Right lobe of liver (tissue), 6 donors: ENCODE results near the gene FBXO10. TPM values are rescaled to one million over a fixed set of nuclear protein-coding genes. Genes with fewer than 3 reads are reported as not detected.
A peak's percentile ranks its signal among the peaks of the same experiment; 100 is the strongest.
"Not testable (repeated sequence)": the region's sequence is repeated elsewhere in the genome, so short reads cannot be mapped to it uniquely, and the experiment has no call there.

Experiments used
- ATAC-seq, 4 donors: fragments of 200-7000 bp; cut with Tn5 transposase; one replicate each; pipeline ENCODE4 v1.9.1; 2020; ENCODE audit warnings: mild to moderate bottlenecking in 4 of 4, moderate library complexity in 4 of 4
- DNase-seq, 3 donors: peaks; one replicate each; pipeline ENCODE4 v3.0.0-alpha.2; 2020
- H3K27ac ChIP-seq, 3 donors: fragments of 200-600 bp; one replicate each; pipeline ENCODE4 v1.8.0; 2022
- H3K27me3 ChIP-seq, 2 donors: fragments of 200-600 bp; one replicate each; pipeline ENCODE4 v1.8.0; 2022
- H3K36me3 ChIP-seq, 4 donors: fragments of 200-600 bp; sonication (generic) in 1 of 4; one replicate each; pipeline versions ENCODE4 v1.5.1 to v1.8.0; 2017 to 2022; ENCODE audit warnings: control low read depth in 1 of 4
- H3K4me1 ChIP-seq, 4 donors: fragments of 200-600 bp; sonication (generic) in 1 of 4; one replicate each; pipeline versions ENCODE4 v1.5.1 to v1.8.0; 2017 to 2022; ENCODE audit warnings: control low read depth in 1 of 4
- H3K4me3 ChIP-seq, 3 donors: fragments of 200-600 bp; one replicate each; pipeline ENCODE4 v1.8.0; 2022
- H3K9me3 ChIP-seq, 4 donors: fragments of 200-600 bp; sonication (generic) in 1 of 4; one replicate each; pipeline versions ENCODE4 v1.5.1 to v1.8.0; 2017 to 2022; ENCODE audit warnings: control low read depth in 1 of 4
- POLR2A ChIP-seq: fragments of 450-650 bp; IDR thresholded peaks from one replicate; pipeline ENCODE4 v1.6.1; 2017; ENCODE audit warnings: antibody characterized with exemption, mild to moderate bottlenecking
- WGBS: methylation state at CpG from one replicate; pipeline ENCODE4 v1.1.6; 2018; ENCODE audit warnings: low coverage, low lambda C conversion rate; ENCODE audit not compliant: insufficient coverage; ENCODE audit errors: missing lambda C conversion rate; 5-methylcytosine and 5-hydroxymethylcytosine counted together
- intact Hi-C, 2 donors: fragments of 100-400 bp; cut with DNase I; formaldehyde crosslinking; loops; one replicate each; pipeline versions ENCODE4 v1.11.2 to v1.14.1; 2022
- total RNA-seq, 6 experiments: library from RNA; depleted of rRNA in 2 of 6; stranded (reverse); fragments of >200 nt in 2 of 6; fragmentation: NEBNext Ultra II Directional in 3 of 6; extraction: Animal tissue kit (Norgen Biotek cat#: 25700) in 3 of 6; gene quantifications; one replicate each; pipeline versions ENCODE4 v1.1.0 to v1.2.4, GENCODE V29; 2016 to 2023
- TF ChIP-seq, protein P1 (sequence below), 4 donors: fragments of 200-600 bp in 3 of 4; fragments of 450-650 bp in 1 of 4; IDR thresholded peaks; one replicate each; pipeline versions ENCODE4 v1.5.1 to v1.8.0; 2016 to 2022; ENCODE audit warnings: antibody characterized with exemption in 4 of 4, mild to moderate bottlenecking in 2 of 4
- donor health status: DM: no; HTN: yes; CAD: no.
- donor health status: DM: no; HTN: no; CAD: no.
- donor health status: DM: no; HTN: no; CAD: no.
- donor health status: DM: no; HTN: yes; CAD: no.
- donor health status: DM: no; HTN: yes; CAD: no.

Gene FBXO10
- total RNA-seq, 6 experiments from 2014 or later: 2.5 to 5.9 (median 4.0) TPM

DNA sequence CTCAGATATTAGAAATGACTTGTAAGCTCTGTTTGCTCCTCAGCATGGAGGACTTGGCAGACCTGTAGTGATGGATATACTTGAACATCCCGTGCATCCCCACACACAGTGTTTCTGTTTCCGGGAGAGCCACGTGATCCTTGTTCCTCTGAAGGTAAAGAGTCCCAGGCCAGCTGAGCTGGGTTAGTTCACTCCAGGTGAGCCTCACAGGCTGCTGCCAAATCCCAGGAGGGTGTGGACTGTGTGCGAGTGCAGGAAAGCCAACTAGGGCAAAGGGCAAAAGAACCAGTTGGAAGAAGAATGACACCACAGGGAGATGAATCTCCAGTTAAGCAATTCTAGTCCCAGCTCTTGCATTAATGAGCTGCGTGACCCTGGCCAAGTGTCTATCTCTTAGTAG, 26.6 kb upstream of the FBXO10 start:
- ATAC-seq (peak; percentile 98 to 99 (median 99)), DNase-seq (peak; percentile 80 to 93 (median 90))
- no peak overlapping the region for H3K4me3 ChIP-seq
- TF ChIP-seq, protein P1, sequence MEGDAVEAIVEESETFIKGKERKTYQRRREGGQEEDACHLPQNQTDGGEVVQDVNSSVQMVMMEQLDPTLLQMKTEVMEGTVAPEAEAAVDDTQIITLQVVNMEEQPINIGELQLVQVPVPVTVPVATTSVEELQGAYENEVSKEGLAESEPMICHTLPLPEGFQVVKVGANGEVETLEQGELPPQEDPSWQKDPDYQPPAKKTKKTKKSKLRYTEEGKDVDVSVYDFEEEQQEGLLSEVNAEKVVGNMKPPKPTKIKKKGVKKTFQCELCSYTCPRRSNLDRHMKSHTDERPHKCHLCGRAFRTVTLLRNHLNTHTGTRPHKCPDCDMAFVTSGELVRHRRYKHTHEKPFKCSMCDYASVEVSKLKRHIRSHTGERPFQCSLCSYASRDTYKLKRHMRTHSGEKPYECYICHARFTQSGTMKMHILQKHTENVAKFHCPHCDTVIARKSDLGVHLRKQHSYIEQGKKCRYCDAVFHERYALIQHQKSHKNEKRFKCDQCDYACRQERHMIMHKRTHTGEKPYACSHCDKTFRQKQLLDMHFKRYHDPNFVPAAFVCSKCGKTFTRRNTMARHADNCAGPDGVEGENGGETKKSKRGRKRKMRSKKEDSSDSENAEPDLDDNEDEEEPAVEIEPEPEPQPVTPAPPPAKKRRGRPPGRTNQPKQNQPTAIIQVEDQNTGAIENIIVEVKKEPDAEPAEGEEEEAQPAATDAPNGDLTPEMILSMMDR (IDR thresholded peaks at IDR 0.05): no peak
- 56% methylated on average over 4 of the region's 5 CpGs for WGBS
- no peaks in the 10 kb centered on the region for H3K36me3 ChIP-seq
- H3K27me3 ChIP-seq: no peaks in the 10 kb centered on the region
- no peak overlapping the region for H3K27ac ChIP-seq
- H3K4me1 ChIP-seq: peaks cover 0 to 10% (median 0%) of the 10 kb centered on the region in 4 donors
- intact Hi-C loops: no loop called here
- H3K9me3 ChIP-seq: peaks cover 0 to 3% (median 0%) of the 10 kb centered on the region in 4 donors

DNA sequence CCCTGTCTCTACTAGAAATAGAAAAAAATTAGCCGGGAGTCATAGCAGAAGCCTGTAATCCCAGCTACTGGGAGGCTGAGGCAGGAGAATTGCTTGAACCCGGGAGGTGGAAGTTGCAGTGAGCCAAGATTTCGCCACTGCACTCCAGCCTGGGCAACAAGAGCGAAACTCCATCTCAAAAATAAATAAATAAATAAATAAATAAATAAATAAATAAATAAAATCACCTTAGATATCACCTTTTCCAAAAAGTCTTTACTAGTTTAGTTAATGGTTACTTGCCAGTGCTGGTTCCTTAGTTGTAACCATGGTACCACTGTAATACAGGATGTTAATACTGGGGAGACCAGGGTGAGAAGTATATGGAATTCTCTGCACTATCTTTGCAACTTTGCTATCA, 25.9 kb upstream of the FBXO10 start:
- H3K4me3 ChIP-seq, DNase-seq, H3K27me3 ChIP-seq, H3K36me3 ChIP-seq, H3K4me1 ChIP-seq, H3K9me3 ChIP-seq, ATAC-seq, intact Hi-C loops, H3K27ac ChIP-seq: not testable (repeated sequence)
- whole genome bisulfite sequencing: 77% methylated on average over 4 of the region's 4 CpGs

DNA sequence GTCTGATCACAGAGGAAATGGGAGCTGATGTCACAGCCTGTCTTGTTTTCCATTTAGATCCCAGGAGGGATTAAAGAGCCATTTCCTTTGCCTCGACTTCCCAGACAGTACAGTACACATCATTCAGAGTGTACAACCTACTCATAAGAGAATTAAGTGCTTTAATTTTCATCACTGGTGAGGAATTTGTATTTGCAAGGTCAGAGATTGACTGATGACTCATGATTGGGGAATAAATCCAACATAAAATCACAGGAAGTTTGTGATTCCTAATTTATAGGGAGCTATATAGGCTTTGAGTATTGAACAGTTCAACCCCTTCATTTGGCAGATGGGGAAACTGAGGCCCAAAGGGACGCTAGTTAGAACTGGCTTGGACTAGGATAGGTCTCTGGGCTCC, 20.3 kb upstream of the FBXO10 start:
- WGBS: 38% methylated on average over 2 of the region's 2 CpGs
- DNase-seq (no peak), ATAC-seq (no peak)
- Histone ChIP-seq H3K36me3 (no peaks in the 10 kb centered on the region), H3K9me3 (no peaks in the 10 kb centered on the region), H3K27me3 (no peaks in the 10 kb centered on the region), H3K4me1 (peaks cover 0 to 10% (median 0%) of the 10 kb centered on the region in 4 donors), H3K27ac (no peak overlapping the region), H3K4me3 (no peak overlapping the region)
- intact Hi-C loops: no loop called here
- TF ChIP-seq, protein P1 (IDR thresholded peaks at IDR 0.05): no peak
- no peak for TF ChIP-seq POLR2A

DNA sequence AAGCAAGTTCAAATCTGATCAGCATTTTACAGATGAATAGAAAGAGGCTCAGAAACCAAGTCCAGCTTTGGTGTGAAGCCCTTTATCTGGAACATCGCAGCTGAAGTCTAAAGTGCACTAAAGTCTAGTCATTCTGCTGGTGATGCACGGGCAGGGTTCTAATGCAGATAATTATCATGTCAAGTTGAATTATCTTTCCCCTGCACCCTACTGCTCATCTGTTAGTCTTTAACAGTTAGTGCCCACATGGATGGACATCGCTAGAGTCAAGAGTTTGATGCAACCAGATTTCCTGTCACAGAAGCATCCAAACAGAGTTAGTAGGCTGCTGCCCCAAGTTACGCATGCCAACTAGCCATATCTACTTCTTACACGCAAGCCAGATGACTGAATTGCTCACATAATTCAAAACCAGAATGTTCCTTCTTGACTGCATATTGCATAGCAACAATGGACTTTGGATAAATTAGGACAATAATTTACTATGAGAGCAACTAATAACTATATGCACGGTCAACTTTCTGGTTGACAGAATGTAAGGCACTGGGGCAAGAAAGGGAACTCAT, 17.8 kb upstream of the FBXO10 start:
- DNase-seq (no peak), ATAC-seq (no peak)
- Histone ChIP-seq H3K27ac (no peak overlapping the region), H3K4me3 (no peak overlapping the region), H3K4me1 (peaks cover 0 to 21% (median 0%) of the 10 kb centered on the region in 4 donors), H3K9me3 (no peaks in the 10 kb centered on the region), H3K36me3 (no peaks in the 10 kb centered on the region), H3K27me3 (no peaks in the 10 kb centered on the region)
- 74% methylated on average over 6 of the region's 6 CpGs for WGBS
- intact Hi-C loops: no loop called here
- TF ChIP-seq POLR2A: no peak
- TF ChIP-seq, protein P1 (IDR thresholded peaks at IDR 0.05): no peak

DNA sequence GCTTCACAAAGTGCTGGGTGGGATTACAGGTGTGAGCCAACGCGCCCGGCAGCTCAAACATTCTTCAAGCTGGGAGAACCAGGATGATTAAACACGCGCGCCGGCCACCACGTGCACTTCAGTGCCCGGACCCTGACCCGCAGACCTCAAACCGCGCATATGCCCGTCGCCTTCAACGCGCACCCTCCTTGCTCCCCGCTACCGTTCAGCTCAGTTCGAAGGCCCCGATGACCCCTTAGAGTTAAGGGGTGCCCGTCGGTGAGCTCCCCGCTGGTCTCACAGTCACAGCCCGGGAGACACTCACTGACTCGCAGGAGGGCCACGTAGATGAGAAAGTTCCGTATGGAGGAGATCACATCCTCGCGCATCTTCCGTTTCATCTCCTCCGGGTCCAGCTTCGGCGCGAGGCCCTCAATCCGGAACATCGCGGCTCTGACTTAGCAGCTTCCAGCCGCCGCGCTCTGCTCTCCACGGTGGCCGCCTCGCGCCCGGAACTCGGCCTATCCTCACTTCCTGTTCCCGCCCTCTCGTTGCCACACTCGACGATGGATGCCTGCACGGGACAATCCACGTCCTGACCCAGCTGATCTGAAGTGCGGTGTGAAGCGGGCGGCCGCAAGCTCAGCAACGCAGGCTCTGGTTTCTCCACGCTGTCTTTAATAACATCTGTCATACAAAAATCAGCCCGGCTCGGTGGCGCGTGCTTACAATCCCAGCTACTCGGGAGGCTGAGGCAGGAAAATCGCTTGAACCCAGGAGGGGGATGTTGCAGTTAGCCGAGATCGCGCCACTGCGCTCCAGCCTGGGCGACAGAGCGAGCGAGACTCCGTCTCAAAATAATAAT, 16.1 kb upstream of the FBXO10 start, which contains the start of gene TOMM5:
TOMM5 (minus strand) TSS at position 490 of the 844 bp plus-strand sequence; CDS start at position 425, 65 bp downstream.
- peak; percentile 97 to 98 (median 97) for ATAC-seq
- Histone ChIP-seq H3K4me3 (peak within 1 kb of the TSS; percentile 70 to 95 (median 77)), H3K9me3 (no peaks in the 10 kb centered on the region), H3K27ac (peak within 1 kb of the TSS; percentile 62 to 74 (median 69)), H3K36me3 (peaks cover 0 to 15% (median 6%) of the 10 kb centered on the region in 4 donors), H3K4me1 (peaks cover 0 to 21% (median 0%) of the 10 kb centered on the region in 4 donors), H3K27me3 (no peaks in the 10 kb centered on the region)
- peak; percentile 93 to 95 (median 94) for DNase-seq
- TF ChIP-seq, protein P1 (IDR thresholded peaks at IDR 0.05): no peak
- TF ChIP-seq POLR2A: peak; percentile 86
- WGBS: under 1% methylated on average over 23 of the region's 72 CpGs
- intact Hi-C loops: no loop called here
